GM18868 (cell line): ENCODE results near the gene KCMF1.
A peak's percentile ranks its signal among the peaks of the same experiment; 100 is the strongest.

Source experiments
- ATAC-seq: cut with Tn5 transposase; IDR thresholded peaks from one replicate; pipeline ENCODE4 v1.9.1; 2021; ENCODE audit warnings: mild to moderate bottlenecking, moderate library complexity; ENCODE audit not compliant: unreplicated experiment

Gene KCMF1

DNA sequence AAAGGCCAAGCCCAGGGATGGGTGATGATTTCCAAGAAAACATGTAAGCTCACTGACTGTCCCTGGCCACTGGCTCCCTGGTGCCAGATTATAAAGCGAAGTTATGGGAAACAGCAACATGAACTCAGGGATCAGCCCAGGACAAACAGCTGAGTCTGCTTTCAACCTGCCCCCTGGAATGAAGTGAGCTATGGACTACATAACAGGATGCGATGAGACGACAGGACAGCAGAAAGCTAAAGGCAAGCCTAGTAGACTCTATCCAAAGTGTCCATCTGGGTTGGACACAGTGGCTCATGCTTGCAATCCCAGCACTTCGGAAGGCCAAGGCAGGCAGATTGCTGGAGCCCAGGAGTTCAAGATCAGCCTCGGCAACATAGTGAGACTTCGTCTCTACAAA lies 16.6 kb upstream of the KCMF1 start:
- ATAC-seq, result no peak

DNA sequence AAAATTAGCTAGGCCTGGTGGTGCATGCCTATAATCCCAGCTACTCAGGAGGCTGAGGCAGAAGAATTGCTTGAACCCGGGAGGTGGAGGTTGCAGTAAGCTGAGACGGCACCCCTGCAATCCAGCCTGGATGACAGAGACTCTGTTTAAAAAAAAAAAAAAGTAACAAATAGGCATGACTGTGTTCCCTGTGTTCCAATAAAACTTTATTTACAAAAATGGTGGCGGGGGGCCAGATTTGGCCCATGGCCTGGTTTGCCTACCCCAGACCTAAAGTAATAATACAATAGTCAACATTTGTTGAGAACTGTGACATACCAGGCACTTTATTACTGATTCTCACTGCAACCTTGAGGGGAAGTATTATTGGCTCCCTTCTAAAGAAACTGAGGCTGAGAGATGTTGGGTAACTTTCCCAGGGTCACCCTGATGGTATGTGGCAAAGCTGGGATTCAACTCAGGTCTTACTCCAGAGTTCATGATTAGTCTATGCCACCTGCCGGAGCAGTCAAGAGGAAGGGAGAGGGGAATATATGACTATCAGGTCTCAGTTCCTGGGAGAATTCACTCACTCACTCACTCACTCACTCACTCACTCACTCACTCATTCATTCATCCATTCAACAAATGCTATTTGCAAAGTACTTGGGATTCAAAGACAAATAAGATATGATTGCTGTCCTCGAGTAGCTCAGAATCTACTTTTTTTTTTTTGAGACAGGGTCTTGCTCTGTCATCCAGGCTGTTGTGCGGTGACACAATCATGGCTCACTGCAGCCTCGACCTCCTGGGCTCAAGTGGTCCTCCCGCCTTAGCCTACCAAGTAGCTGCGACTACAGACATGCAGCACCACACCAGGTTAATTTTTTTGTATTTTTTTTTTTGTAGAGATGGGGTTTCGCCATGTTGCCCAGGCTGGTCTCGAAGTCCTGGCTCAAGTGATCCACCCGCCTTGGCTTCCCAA lies 14.3 kb upstream of the KCMF1 start:
- ATAC-seq, result no peak

DNA sequence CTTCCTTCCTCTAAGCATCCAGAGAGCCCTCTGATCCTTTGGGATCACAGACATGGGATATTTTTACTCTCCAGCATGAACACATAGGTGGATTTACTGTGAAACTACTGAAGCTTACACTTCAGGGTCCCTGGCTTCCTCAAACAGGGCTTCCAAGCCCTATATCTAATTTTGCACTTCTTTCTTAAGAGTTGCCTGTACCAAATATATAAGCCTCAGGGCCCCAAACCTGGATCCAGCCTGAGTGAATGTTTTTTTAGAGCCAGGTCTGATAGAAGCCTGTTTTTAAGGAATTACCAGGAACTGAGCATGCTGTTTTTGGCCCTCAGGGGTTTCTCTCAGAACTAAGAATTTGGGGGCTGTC lies 13.2 kb upstream of the KCMF1 start:
- ATAC-seq, result no peak

DNA sequence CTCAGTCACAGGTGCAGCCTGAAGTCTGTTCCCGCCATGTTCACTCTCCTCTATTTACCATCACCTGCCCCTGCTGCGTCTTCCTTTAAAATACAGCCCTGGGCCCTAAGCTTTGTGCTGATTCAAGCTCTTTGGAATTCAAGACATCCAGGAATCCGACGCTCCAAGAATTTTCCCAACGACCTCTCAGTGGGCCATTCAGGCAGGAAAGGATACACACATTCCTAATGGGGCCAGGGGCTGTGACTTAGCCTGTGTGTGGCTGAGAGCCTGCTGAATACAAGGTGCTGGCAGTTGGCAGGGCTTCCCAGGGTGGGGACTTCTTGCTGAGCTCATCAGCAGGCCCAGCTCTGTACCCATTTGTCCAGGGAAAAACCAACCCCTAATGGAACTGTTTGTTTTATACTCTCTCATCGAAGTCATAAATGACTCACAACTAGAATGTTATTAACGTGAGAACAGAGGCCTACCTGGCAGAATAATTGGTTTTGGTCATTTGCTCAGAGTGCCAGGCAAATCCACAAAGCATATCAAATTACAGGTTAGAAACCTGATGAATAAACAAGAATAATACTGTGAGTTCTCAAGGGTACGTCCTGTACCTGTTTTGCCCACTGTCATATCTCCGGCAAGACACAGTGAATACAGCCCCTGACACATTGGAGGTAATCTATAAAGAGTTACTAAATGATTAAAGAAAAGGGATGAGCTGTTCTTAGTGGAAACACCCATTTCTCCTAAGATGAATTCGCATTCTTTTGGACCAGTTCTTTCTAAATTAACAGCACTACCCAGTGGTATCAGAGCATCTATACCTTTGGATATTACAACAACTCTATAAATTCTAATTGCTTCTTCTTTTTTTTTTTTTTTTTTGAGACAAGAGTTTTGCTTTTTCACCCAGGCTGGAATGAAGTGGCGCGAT lies 12.6 kb upstream of the KCMF1 start:
- ATAC-seq, result peak; percentile 76

DNA sequence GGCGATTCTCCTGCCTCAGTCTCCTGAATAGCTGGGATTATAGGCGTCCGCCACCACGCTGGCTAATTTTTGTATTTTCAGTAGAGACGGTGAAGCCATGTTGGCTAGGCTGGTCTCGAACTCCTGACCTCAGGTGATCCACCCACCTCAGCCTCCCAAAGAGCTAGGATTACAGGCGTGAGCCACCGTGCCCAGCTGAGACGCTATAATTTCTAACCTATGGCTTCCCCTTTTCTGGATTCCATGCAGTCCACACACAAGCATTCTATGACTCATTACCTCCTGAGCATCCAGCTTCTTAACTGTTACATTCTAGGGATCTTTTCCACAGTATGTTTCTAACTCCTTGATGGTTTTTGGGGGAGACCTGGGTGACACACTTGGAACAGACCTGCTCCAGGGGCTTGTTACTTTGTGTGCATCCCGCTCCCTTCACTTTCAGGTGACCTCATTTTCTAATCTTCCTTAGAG lies 11.8 kb upstream of the KCMF1 start:
- ATAC-seq, result no peak

DNA sequence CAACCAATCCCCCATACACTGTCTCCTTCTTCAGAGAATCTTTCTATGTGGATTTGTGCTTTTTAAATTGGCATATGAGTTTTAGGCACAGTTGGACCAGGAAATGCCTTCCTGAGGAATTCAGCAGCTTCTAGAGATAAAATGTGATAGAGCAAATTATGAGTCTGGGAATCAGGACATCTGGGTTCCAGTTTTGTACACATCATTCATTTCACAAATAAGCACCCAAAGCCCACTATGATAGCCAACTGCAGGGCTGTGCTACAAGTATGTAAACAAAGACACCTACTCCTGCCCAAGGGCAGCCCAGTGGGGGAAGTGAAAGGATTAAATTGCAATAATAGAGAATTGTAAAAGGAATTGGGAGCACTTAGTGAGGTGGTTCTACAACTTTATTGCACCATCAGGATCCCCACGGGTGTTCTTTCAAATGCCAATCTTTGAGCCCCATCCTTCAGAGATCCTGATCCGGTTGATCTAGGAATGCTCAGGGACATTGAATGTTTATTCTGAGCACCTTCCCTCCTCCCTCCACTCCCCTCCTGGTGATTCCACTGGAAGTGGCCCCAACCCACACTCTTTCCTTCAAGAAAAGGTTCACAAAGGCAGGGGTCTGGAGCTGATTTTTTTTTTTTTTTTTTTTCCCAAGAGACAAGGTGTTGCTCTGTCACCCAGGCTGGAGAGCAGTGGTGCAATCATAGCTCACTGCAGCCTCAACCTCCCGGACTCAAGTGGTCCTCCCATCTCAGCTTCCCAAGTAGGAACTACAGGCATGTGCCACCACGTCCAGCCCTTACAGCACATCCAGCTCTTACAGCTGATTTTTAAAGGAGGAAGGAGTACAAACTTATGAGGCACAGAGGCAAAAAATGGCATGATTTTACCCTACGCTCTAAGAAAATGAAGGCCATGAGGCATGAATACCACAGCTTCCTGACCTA lies 11.1 kb upstream of the KCMF1 start:
- ATAC-seq, result no peak

DNA sequence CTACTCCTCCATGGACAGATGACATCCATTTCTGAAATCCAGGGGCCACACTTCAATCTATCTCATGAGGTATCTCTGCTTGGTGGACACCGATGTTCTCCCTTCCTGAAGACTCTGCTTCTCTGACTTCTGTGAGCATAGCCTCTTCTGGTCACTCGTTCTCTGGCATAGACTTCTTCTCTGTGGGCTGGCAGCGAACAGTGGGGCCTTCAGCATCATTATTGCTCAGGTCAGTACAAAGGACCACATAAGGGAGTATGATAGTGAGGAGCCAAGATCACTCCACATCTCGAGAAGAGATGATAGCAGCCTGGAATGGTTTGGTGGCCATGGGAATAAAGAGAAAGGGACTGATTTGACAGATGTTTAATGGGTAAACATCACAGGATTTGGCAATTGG lies 8.0 kb upstream of the KCMF1 start:
- ATAC-seq, result no peak

DNA sequence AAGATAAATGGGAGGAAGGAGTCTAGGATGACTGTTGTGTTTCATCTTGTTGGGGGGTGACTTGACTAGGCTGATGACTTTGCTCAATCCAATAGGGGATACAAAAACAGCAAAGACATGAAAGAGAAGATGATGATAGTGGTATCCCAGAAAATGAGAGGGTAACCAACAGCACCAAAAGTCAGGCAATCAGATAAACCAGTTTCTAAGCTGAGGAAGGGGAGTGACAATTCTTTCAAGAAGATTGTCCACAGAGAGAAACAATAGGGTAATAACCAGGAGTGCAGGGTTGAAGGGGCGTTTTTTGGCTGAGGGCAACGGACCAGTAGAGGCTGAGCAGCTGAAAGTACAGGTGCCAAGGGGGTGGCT lies 7.7 kb upstream of the KCMF1 start:
- no peak for ATAC-seq

DNA sequence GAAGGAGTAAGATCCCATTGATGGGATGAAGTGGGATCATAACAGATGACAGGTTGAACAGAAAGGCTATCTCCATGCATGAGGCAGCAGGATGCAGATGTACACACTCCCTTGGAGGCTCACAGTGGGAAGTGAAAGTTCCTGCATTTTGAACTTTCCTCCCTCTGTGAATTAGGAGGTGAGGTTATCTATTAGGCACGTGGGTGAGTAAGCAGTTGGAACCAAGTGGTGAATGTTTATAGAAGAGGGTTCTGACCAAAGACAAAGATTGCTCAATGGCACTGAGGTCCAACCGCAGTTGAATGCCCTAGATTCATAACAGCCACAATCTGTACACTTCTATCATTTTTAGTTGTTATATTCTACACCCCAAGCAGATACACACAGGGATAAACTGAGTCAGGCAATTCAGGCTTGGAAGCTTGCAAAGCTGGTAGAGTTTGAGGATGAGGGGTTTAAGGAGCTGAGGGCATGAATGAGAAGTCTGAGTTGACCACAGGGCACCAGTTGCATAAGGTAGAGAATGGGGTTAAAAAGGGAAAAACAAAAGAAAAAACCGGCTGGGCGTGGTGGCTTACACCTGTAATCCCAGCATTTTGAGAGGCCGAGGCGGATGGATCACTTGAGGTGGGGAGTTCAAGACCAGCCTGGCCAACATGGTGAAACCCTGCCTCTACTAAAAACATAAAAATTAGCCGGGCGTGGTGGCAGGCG lies 7.1 kb upstream of the KCMF1 start:
- no peak for ATAC-seq

DNA sequence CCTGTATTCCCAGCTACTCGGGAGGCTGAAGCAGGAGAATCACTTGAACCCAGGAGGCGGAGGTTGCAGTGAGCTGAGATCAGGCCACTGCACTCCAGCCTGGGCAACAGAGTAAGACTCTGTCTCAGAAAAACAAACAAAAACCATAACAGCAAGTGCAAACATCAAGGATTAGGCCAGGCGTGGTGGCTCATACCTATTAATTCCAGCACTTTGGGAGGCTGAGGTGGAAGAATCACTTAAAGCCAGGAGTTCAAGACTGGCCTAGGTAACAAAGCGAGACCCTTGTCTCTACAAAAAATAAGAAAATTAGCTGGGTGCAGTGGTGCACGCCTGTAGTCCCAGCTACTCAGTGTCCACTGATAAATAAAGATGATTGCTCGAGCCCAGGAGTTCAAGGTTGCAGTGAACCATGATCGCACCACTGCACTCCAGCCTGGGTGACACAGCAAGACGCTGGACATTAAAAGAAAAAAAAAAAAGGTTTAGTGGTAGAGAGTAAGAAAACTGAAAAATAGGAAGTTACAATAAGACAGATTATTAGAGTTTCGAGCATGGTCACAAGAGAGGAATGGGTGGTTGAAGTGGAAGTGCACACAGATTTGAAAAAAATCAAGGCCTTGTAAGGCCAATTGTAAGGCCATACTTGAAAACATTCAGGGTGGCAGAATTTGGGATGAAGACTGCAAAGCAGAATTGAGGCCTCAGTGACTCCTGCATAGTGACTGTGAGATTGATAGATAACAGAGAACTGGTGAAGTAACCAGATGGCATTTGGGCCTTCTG lies 6.4 kb upstream of the KCMF1 start:
- no peak for ATAC-seq

DNA sequence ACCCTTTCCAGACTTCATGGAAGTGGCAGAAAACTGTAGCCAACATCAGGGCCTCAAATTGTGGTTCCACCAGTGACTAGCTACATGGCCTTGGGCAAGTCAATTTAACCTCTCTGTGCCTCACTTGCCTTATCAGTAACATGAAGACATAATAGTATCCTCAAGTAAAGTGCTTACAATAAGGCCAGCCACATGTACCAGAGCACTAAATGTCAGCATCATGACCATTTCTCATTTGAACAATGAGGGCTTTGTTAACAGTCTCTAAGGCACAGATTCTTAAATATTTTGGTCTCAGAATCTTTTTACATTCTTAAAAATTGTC lies 5.8 kb upstream of the KCMF1 start:
- no peak for ATAC-seq

DNA sequence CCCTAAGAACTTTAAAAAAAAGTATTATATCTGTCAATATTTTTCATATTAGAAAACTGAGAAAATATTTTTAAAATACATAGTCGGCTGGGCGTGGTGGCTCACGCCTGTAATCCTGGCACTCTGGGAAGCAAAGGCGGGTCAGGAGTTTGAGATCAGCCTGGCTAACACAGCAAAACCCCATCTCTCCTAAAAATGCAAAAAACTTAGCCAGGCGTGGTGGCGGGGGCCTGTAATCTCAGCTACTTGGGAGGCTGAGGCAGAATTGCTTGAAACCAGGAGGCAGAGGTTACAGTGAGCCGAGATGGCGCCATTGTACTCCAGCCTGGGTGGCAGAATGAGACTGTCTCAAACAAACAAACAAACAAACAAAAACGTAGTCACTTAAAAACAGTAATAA lies 5.1 kb upstream of the KCMF1 start:
- no peak for ATAC-seq

DNA sequence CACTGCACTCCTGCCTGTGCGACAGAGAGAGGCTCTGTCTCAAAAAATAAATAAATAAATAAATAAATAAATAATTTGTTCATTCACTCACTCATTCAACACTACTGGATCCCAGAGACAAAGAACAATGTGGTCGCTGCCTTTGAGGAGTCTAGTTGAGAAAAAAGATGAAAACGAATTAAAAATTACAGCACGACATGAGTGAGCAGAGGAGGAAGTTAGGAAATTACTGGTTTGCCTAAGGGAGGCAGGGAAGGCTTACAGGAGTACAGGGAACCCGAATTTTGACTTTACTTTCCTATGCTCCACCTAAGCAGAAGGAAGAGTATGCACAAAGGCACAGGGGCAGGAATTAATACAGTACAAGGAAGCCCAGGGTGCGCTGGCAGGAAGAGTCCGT lies 4.2 kb upstream of the KCMF1 start:
- no peak for ATAC-seq

DNA sequence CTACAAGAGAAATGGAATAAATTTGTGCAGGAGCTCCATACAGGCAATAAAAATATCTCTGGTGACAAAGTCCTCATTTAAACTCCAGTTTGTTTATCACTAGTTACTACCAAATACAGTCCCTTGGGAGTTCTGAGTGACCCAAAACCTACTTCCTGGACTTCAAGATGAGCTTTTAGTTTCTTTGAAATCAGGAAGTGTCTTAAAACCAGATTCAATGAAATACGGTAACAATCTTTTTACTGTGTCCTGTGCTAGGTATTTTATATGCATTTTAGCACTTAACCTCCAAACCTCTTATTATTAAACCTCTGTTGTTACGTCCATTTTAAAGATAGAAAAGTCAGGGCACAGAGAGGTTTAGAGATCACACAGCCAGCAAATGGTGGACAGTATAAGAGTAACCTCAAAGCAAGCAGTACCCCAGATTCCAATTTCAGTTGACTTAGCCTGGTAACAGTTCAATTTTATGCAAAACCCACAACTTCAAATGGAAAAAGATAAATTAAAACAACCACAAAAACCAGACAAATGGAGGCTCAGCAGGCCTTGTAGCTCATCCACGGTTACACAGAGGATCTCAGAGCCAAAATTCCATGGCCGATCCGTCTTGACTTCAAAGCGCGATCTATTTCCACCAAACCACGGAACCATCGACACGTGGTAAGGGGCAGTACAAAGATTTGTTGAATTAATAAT lies 1.3 kb upstream of the KCMF1 start:
- ATAC-seq, result no peak

DNA sequence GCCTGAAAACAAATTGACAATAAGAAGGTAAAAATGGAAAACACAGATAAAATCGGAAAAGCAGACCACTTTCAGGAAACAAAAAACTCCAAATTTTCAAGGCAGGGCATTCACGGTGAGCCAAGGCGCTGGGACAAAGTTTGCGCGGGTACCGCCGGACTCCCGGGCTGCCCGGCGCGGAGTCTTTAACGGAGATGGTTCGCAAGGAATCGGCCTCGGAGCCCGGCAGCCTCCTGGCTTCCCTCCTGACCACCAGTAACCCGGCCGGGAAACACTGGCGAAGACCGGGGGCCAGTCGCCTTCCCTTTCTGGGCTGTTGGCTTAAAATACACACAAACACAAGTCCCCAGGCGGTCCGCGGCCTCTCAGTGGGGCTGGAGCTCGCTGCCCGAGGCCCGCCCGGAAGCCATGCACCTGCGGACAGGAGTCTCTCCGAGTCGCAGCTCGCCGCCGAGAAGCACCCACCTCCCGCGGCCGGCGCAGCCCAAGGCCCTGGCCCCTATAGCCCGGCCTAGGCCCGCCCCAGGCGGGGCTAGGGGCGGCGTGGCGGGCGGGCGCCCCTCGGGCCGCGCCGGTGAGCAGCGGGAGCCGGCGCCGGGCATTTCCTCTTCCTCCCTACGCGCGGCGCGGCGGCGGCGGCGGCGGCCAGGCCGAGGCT lies 622 bp upstream of the KCMF1 start:
- peak; percentile 42 for ATAC-seq

DNA sequence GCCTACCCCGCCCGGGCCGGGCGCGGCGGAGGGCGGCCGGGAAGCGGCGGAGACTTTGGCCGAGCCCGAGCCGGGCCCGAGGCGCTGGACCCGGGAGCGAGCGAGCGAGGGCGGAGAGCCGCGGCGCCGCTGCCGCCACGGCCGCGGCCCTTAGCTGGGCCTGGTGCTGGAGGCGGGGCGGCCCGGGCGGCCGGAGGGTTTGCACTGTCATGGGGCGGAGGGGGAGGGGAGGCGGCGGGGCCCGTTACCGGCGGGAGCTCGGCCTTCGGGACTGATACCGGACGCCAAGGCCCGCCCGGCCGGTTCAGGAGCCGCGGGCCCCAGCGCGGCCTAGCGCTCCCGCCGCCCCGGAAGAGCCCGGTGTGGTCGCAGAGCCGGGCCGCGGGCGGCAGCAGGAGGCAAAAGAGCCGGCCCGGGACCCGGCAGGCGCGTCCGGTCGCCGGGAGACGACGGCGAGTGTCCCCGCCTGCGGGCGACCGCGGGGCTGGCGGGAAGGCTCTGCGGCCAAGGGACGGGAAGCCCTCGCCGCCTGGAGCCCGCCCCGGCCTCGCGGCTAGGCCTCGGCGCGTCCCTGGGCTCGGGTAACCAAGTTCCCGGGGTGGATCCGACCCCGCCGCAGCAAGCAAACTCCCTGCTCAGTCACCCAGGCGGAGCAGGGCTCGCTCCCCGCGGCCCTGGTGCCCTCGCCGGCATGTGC lies 697 bp downstream of the KCMF1 start:
- peak; percentile 35 for ATAC-seq

DNA sequence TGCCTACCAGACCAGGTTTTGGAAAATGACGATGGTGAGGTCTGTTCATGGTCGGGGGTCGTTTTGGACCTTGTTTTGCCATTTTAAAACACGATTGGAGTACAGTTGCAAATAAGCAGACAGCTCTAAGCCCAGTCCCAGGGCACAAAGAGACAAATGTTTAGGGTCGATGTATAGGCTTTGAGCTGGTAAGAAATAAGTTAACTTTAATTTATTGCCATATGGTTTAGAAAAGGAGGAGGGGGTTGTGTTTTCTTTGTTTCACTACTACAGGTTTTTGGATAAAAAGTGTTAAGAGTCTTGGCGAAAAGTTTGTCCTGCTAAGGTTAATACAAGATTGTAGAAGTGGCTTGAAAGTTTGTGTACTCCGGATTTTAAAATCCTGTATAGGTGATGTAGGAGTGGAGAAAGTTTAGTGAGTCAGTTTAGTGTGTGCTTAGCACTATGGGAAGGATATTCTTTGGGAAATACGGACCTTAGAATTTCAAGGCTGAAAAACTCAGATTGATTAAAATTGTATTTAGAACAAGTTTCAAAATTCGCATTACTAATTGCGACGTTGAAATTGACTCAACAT lies 1.3 kb downstream of the KCMF1 start:
- ATAC-seq, result no peak
